GM19351 (cell line): ENCODE results near the gene ZSCAN1.
A peak's percentile ranks its signal among the peaks of the same experiment; 100 is the strongest.
"Not testable (repeated sequence)": the region's sequence is repeated elsewhere in the genome, so short reads cannot be mapped to it uniquely, and the experiment has no call there.

Experiments
- ATAC-seq: cut with Tn5 transposase; IDR thresholded peaks from one replicate; pipeline ENCODE4 v1.9.1; 2021; ENCODE audit warnings: mild to moderate bottlenecking, moderate library complexity; ENCODE audit not compliant: unreplicated experiment

ZSCAN1 gene, protein sequence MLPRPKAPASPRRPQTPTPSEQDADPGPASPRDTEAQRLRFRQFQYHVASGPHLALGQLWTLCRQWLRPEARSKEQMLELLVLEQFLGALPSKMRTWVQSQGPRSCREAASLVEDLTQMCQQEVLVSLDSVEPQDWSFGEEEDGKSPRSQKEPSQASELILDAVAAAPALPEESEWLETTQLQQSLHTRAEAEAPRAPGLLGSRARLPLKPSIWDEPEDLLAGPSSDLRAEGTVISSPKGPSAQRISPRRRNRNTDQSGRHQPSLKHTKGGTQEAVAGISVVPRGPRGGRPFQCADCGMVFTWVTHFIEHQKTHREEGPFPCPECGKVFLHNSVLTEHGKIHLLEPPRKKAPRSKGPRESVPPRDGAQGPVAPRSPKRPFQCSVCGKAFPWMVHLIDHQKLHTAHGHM

GRCh38 chr19:58033741-58034476, at the start of gene ZSCAN1:
Gene ZSCAN1, plus strand, starts transcription at chr19:58034025. Its CDS starts 3,812 bp downstream, at chr19:58037837.
- no peak for ATAC-seq

- no peak for ATAC-seq
Observed at GRCh38 chr19:57992841-57993240, 41.0 kb upstream of the ZSCAN1 start.

GRCh38 chr19:58000677-58001076, 33.1 kb upstream of the ZSCAN1 start:
- ATAC-seq = no peak

DNA sequence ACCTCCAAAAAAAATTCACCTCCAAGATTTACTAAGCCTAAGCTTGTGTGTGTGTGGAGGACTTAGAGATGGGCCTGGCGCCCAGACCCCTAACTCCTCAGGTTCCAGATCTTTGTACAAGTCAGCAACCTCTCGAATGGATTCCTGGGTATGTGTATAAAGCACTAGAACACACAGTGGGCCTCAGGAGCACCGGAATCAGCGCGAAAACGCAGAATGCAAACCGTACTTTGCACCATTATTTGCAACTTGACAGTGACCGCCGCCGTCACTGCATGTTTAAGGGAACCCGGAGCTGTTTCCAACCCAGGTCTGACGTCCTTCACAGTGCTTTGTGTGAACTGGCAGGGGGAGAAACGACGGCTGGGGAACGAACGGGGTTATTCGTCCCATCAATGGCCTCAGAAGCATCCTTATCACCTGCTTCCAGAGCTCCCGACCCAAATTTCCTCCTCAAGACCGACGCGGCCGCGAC, 31.9 kb upstream of the ZSCAN1 start:
- ATAC-seq = no peak

DNA sequence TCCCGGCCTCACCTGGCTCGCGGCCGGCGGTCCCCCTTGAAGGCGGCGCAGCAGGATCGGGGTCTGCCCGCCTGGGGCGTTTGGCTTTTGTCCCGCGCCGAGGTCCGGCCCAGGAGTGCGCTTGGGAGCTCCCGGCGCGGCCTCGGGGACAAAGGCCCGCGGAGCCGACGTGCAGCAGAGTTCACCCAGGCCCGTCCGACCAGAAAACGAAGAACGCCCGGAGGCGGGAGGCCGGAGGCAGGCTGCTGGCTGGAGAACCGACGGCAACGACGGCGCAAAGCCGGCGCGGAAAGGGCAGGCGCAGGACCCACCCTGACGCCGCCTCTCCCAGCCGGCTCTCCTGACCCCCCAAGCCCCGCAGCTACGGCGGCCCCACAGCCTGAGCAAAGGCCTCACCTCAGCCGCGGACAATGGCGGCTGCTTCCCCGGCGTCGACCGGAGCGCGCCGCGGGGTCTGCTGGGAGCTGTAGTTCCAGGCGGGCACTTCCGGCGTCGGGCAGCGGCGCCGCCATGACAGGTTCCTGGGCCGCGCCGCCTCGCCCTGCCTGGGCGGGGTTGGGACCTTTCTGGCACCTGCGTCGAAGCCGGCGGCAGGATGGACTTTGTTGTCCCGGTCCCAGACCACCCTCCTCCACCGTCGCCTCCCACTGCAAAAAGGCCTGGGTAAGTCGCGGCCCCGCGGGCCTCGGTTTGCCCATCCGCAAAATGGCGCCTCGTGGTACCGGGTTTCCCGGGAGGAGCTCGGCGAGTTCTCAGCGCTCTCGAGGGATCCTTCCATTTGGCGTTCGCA, 31.2 kb upstream of the ZSCAN1 start, which contains the start of gene ZNF606:
Gene ZNF606 (minus strand): TSS at position 437 of the 790 bp plus-strand sequence. CDS start 1,501 bp downstream, outside the sequence.
- ATAC-seq = peak; percentile 97

DNA sequence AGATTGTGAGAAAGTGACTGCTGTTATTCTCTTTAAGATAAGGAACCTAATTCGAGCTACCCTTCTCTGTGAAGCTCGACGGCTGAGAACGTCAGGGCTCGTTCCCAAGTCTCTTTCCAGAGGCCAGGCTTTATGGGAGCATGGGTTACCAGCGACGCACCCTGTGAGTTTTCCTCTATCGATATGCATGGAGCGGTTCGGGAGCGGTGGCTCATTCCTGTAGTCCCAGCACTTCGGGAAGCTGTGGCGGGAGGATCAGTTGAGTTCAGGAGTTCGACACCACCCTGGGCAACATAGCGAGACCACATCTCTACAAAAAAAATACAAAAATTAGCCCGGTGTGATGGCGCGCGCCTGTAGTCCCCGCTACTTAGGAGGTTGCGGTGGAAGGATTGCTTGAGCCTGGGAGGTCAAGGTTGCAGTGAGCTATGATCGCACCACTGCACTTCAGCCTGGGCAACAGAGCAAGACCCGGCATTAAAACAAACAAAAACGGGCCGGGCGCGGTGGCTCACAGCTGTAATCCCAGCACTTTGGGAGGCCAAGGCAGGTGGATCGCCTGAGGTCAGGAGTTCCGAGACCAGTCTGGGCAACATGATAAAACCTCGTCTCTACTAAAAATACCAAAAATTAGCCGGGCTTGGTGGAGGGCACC, 30.5 kb upstream of the ZSCAN1 start:
- no peak for ATAC-seq

DNA sequence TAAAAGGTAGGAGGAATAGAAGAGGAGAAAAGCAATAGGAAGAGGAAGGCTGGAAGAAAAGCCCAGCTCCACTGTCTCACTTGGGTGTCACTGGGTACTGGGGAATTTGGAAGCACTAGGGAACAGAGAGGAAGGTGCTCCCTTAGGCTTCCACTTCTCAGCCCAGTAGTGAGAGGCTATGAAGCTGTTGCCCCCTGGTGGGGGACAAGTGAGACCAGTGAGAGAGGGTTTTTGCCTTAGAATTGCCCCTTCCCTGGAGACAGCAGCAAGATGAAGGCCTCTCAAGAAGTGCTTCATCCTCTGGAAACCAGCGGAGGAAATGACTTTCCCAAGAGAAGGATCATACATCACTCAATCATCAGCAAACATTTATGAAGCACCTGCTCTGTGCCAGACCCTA, 26.5 kb upstream of the ZSCAN1 start:
- no peak for ATAC-seq

DNA sequence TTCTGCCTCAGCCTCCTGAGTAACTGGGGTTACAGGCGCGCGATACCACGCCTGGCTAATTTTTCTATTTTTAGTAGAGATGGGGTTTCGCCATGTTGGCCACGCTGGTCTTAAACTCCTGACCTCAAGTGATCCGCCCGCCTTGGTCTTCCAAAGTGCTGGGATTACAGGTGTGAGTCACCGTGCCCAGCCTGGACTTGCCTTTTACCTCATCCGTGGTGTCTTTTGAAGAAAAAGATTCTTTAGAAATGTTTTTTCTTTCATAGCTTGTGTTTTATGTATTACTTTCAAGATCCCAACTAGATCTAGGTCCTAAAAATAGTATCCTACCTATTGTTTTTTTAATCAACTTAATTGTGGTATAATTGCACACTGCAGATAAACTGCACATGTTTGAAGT, 24.9 kb upstream of the ZSCAN1 start:
- not testable (repeated sequence) for ATAC-seq

GRCh38 chr19:58009301-58009665, 24.5 kb upstream of the ZSCAN1 start:
- ATAC-seq = no peak

DNA sequence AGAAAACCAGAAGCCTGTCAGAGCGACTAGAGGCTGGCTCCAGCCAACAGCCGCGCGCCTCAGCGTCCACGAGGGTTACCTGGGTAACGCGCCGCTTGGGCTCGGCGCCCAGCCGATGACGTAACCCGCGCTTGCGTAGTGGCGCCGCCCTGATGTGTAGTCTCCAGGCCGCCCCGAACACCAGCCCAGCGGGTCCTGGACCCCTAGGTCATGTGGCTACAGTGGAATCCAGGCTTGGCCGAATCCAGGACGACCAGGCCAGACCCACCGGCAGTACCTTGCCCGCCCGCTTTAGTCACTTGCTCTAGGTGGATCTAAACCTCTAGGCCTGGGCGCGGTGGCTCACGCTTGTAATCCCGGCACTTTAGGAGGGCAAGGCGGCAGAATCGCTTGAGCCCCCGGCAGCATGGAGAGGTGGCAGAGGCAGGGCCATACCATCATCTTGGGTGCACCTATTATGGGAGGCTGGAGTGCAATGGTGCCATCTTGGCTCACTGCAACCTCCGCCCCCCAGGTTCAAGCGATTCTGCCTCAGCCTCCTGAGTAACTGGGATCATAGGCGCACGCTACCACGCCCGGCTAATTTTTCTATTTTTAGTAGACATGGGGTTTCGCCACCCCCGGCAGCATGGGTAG, 24.0 kb upstream of the ZSCAN1 start:
- peak; percentile 61 for ATAC-seq

DNA sequence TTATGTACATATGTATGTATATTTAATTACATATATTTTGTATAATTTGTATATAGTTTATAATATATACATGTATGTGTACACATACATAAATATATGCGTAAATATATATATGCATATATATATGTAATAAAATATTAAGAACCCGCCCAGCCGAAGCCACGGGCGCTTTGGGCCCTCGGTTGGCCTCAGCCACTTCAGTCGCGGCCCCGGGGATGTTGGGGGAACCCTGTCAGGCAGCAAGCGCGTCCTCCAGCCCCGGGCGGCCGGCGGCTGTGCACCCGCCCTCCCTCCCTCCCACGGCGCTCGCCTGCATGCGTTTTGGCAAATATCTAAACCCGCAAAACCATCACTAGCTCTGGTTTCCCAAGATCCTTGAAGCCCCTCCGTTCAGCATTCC, 23.3 kb upstream of the ZSCAN1 start:
- ATAC-seq = no peak

- no peak for ATAC-seq
Observed at GRCh38 chr19:58014141-58014540, 19.7 kb upstream of the ZSCAN1 start.

GRCh38 chr19:58020129-58020528, 13.7 kb upstream of the ZSCAN1 start:
- no peak for ATAC-seq

GRCh38 chr19:58021541-58022282, 12.1 kb upstream of the ZSCAN1 start:
- ATAC-seq = no peak

DNA sequence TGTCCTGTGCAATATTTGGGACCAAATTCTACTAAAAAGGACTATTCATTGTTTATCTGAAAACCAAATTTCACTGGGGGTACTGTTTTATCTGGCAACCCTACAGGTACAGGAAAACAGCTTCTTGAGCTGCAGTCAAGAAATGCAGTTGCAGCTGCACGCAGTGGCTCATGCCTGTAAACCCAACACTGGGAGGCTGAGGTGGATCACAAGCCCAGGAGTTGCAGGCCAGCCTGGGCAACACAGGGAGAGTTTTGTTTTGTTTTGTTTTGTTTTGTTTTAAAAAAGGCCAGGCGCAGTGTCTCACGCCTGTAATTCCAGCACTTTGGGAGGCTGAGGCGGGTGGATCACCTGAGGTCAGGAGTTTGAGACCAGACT, 11.6 kb upstream of the ZSCAN1 start:
- no peak for ATAC-seq

DNA sequence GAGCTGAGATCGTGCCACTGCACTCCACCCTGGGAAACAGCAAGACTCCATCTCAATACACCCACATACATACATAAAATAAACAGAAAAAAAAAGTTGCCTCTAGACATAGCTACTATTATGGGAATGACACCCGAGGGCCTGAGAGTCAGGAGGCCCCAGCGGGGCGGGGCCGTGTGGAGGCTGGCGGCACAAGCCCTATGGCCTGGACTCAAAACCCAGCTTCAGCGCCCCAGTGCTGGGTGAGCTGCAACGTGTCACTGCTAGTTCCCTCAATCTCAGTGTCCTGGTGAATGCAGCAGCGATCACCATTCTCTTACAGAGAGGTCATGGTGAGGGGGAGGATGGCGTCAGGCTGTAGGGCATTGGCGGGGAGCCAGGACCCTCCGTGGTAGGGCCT, 9.2 kb upstream of the ZSCAN1 start:
- no peak for ATAC-seq

GRCh38 chr19:58034477-58034793, 610 bp downstream of the ZSCAN1 start:
- no peak for ATAC-seq

GRCh38 chr19:58035863-58036262, 2.0 kb downstream of the ZSCAN1 start:
- no peak for ATAC-seq

DNA sequence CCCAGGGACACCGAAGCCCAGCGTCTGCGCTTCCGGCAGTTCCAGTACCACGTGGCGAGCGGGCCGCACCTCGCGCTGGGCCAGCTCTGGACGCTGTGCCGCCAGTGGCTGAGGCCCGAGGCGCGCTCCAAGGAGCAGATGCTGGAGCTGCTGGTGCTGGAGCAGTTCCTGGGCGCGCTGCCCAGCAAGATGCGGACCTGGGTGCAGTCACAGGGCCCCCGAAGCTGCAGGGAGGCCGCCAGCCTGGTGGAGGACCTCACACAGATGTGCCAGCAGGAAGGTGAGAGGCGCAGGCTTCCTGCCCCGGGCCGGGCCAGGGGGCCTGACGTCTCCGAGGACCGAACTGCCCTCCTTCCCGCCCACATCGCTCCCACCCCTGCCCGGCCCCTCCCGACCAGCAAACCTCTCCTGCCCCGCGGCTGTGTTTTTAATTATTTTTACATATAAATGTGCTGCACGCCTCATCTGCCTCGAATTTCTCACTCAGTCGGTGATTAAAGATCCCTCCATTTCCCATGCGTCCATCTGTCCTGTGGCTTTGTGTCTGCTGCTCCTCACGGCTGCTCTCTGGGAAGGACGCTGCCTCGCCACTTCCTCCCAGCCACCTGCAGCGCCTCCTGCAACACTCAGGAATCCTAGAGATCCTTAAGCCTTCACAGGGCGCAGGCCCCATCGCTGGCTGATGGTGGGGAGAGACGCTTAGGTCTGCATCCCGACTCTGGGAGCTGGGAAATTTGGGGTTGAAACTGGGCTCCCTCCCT, 4.3 kb downstream of the ZSCAN1 start:
- ATAC-seq = no peak
